Ovary (tissue), 3 donors: ENCODE results near the gene ZKSCAN1.

Source experiments
- CTCF ChIP-seq, 3 donors: fragments of 450-650 bp in 2 of 3; fragments of 200-600 bp in 1 of 3; IDR thresholded peaks; one replicate each; pipeline versions ENCODE4 v1.5.1 to v1.8.0; 2016 to 2022; ENCODE audit warnings: antibody characterized with exemption in 3 of 3, mild to moderate bottlenecking in 1 of 3
- POLR2A ChIP-seq: fragments of 450-650 bp; IDR thresholded peaks from one replicate; pipeline ENCODE4 v1.6.1; 2017; ENCODE audit warnings: antibody characterized with exemption, mild to moderate bottlenecking, moderate library complexity
- donor health status: DM: no; HTN: no; CAD: no.

GRCh38 chr7:100061518-100062193 is 46.3 kb downstream of the ZKSCAN1 start:
- no peak for TF ChIP-seq CTCF (IDR thresholded peaks at IDR 0.05)
- no peak for TF ChIP-seq POLR2A
